Liver (tissue), 9 donors: Measurements from ENCODE around the gene BSND. TPM values are rescaled to one million over a fixed set of nuclear protein-coding genes. Genes with fewer than 3 reads are reported as not detected.

ENCODE experiments used
- DNase-seq: peaks from one replicate; pipeline ENCODE4 v3.0.0-alpha.2; 2017; ENCODE audit warnings: low spot score
- H3K27ac ChIP-seq, 2 donors: one replicate each; pipeline ENCODE4 v1.7.0; 2013; ENCODE audit warnings: inconsistent platforms in 2 of 2, low read length in 2 of 2, control low read depth in 1 of 2, low read depth in 1 of 2, mild to moderate bottlenecking in 1 of 2
- H3K27me3 ChIP-seq, 4 donors: one replicate each; pipeline versions ENCODE4 v1.6.1 to v1.7.0; 2013; ENCODE audit warnings: low read length in 3 of 4, inconsistent platforms in 1 of 4, mild to moderate bottlenecking in 1 of 4, moderate library complexity in 1 of 4; ENCODE audit not compliant: control insufficient read depth in 4 of 4, insufficient read depth in 4 of 4
- H3K36me3 ChIP-seq, 4 donors: one replicate each; pipeline versions ENCODE4 v1.6.1 to v1.7.0; 2013; ENCODE audit warnings: low read length in 3 of 4, mild to moderate bottlenecking in 3 of 4, low read depth in 1 of 4, moderate library complexity in 1 of 4; ENCODE audit not compliant: control insufficient read depth in 4 of 4, insufficient read depth in 3 of 4
- H3K4me1 ChIP-seq, 4 donors: one replicate each; pipeline versions ENCODE4 v1.6.1 to v1.7.0; 2013; ENCODE audit warnings: low read length in 3 of 4, mild to moderate bottlenecking in 3 of 4, moderate library complexity in 1 of 4; ENCODE audit not compliant: control insufficient read depth in 4 of 4, insufficient read depth in 4 of 4
- H3K4me3 ChIP-seq, 3 donors: one replicate each; pipeline versions ENCODE4 v1.6.1 to v1.7.0; 2013; ENCODE audit warnings: low read length in 3 of 3, control low read depth in 1 of 3, low read depth in 1 of 3, mild to moderate bottlenecking in 1 of 3
- H3K9ac ChIP-seq, 2 donors: one replicate each; pipeline ENCODE4 v1.7.0; 2013; ENCODE audit warnings: low read length in 2 of 2, mild to moderate bottlenecking in 2 of 2, moderate library complexity in 2 of 2, control low read depth in 1 of 2, low read depth in 1 of 2
- H3K9me3 ChIP-seq, 4 donors: one replicate each; pipeline versions ENCODE4 v1.6.1 to v1.7.0; 2013; ENCODE audit warnings: low read length in 3 of 4; ENCODE audit not compliant: control insufficient read depth in 4 of 4
- ATF3 ChIP-seq: IDR thresholded peaks from 2 replicates; pipeline ENCODE4 v1.6.1; 2016; ENCODE audit warnings: antibody characterized with exemption
- EGR1 ChIP-seq, 2 donors: IDR thresholded peaks; 2 replicates each; pipeline ENCODE4 v1.6.1; 2016 to 2018; ENCODE audit warnings: antibody characterized with exemption in 2 of 2, low read depth in 2 of 2
- FOXA1 ChIP-seq: IDR thresholded peaks from 2 replicates; pipeline ENCODE4 v1.6.1; 2016; ENCODE audit warnings: antibody characterized with exemption
- FOXA2 ChIP-seq: IDR thresholded peaks from 2 replicates; pipeline ENCODE4 v1.6.1; 2016; ENCODE audit warnings: antibody characterized with exemption
- GABPA ChIP-seq, 2 donors: IDR thresholded peaks in 1 of 2; conservative IDR thresholded peaks in 1 of 2; 2 replicates each; pipeline ENCODE4 v1.6.1; 2016; ENCODE audit warnings: antibody characterized with exemption in 2 of 2, mild to moderate bottlenecking in 1 of 2, moderate library complexity in 1 of 2
- HNF4A ChIP-seq, 2 donors: conservative IDR thresholded peaks; 2 replicates each; pipeline ENCODE4 v1.6.1; 2016; ENCODE audit warnings: antibody characterized with exemption in 2 of 2, mild to moderate bottlenecking in 2 of 2
- HNF4G ChIP-seq: IDR thresholded peaks from 2 replicates; pipeline ENCODE4 v1.6.1; 2016; ENCODE audit warnings: antibody characterized with exemption
- JUND ChIP-seq, 2 donors: IDR thresholded peaks; 2 replicates each; pipeline ENCODE4 v1.6.1; 2016; ENCODE audit warnings: antibody characterized with exemption in 2 of 2
- MAX ChIP-seq: IDR thresholded peaks from 2 replicates; pipeline ENCODE4 v1.6.1; 2016; ENCODE audit warnings: antibody characterized with exemption
- NR2F2 ChIP-seq: IDR thresholded peaks from 2 replicates; pipeline ENCODE4 v1.6.1; 2016; ENCODE audit warnings: antibody characterized with exemption
- RAD21 ChIP-seq, 2 donors: IDR thresholded peaks; 2 replicates each; pipeline ENCODE4 v1.6.1; 2016; ENCODE audit warnings: antibody characterized with exemption in 2 of 2, mild to moderate bottlenecking in 2 of 2
- RXRA ChIP-seq, 2 donors: IDR thresholded peaks; 2 replicates each; pipeline ENCODE4 v1.6.1; 2017 to 2018; ENCODE audit warnings: antibody characterized with exemption in 2 of 2, mild to moderate bottlenecking in 1 of 2
- SP1 ChIP-seq: IDR thresholded peaks from 2 replicates; pipeline ENCODE4 v1.6.1; 2018; ENCODE audit warnings: antibody characterized with exemption, mild to moderate bottlenecking
- TAF1 ChIP-seq: conservative IDR thresholded peaks from 2 replicates; pipeline ENCODE4 v1.6.1; 2016; ENCODE audit warnings: antibody characterized with exemption, mild to moderate bottlenecking
- YY1 ChIP-seq: IDR thresholded peaks from 2 replicates; pipeline ENCODE4 v1.6.1; 2016; ENCODE audit warnings: antibody characterized with exemption, mild to moderate bottlenecking
- WGBS: extraction: QIAGEN DNeasy Blood & Tissue Kit; methylation state at CpG from one replicate; pipeline ENCODE4 v1.1.7; 2013; 5-methylcytosine and 5-hydroxymethylcytosine counted together
- polyA plus RNA-seq, 2 donors: library from polyadenylated mRNA; stranded (reverse) in 1 of 2; unstranded in 1 of 2; fragments of 200-250 nt in 1 of 2; fragments of >200 nt in 1 of 2; fragmentation: Nextera tagmentation in 1 of 2; extraction: Ambion mirVana in 1 of 2; gene quantifications; one replicate each; pipeline versions ENCODE4 v1.2.1 to v1.2.3, GENCODE V29; 2013 to 2015
- total RNA-seq, 2 donors: library from RNA; depleted of rRNA; stranded (reverse); fragments of >200 nt; gene quantifications; one replicate each; pipeline ENCODE4 v1.2.3, GENCODE V29; 2014
- TF ChIP-seq, protein P1 (sequence below): fragments of 150-350 bp; IDR thresholded peaks from 2 replicates; pipeline ENCODE4 v1.5.1; 2017; ENCODE audit warnings: improper control_type of control experiment, low read depth, low read length; ENCODE audit not compliant: missing input control
- TF ChIP-seq, protein P2 (sequence below): IDR thresholded peaks from 2 replicates; pipeline ENCODE4 v1.6.1; 2016; ENCODE audit warnings: antibody characterized with exemption
- TF ChIP-seq, protein P3 (sequence below): IDR thresholded peaks from 2 replicates; pipeline ENCODE4 v1.6.1; 2016; ENCODE audit warnings: antibody characterized with exemption, mild to moderate bottlenecking
- donor health status: healthy.
- donor health status: healthy.
- donor health status: healthy.
- donor health status: healthy.
- donor health status: healthy.

Gene BSND
- total and polyA plus RNA-seq, 4 donors: 0.14 TPM; not detected in 3

- peaks cover 0 to 2% (median 0%) of the 10 kb centered on the region in 4 donors for H3K9me3 ChIP-seq
- 79% methylated on average over 1 of the region's 1 CpG for WGBS
- H3K36me3 ChIP-seq: no peaks in the 10 kb centered on the region
- H3K4me3 ChIP-seq: no peak overlapping the region
- TF ChIP-seq NR2F2 (no peak), HNF4G (no peak), FOXA2 (no peak), SP1 (no peak), HNF4A (conservative IDR thresholded peaks at IDR 0.05) (no peak), RAD21 (IDR thresholded peaks at IDR 0.05) (no peak), TAF1 (no peak), GABPA (IDR thresholded peaks at IDR 0.05 in 1 of 2, conservative IDR thresholded peaks at IDR 0.05 in 1 of 2) (no peak), EGR1 (IDR thresholded peaks at IDR 0.05; ENCODE audit: low read depth in 2 of 2) (no peak), YY1 (no peak)
- TF ChIP-seq, protein P1, sequence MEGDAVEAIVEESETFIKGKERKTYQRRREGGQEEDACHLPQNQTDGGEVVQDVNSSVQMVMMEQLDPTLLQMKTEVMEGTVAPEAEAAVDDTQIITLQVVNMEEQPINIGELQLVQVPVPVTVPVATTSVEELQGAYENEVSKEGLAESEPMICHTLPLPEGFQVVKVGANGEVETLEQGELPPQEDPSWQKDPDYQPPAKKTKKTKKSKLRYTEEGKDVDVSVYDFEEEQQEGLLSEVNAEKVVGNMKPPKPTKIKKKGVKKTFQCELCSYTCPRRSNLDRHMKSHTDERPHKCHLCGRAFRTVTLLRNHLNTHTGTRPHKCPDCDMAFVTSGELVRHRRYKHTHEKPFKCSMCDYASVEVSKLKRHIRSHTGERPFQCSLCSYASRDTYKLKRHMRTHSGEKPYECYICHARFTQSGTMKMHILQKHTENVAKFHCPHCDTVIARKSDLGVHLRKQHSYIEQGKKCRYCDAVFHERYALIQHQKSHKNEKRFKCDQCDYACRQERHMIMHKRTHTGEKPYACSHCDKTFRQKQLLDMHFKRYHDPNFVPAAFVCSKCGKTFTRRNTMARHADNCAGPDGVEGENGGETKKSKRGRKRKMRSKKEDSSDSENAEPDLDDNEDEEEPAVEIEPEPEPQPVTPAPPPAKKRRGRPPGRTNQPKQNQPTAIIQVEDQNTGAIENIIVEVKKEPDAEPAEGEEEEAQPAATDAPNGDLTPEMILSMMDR: no peak
- TF ChIP-seq, protein P2, sequence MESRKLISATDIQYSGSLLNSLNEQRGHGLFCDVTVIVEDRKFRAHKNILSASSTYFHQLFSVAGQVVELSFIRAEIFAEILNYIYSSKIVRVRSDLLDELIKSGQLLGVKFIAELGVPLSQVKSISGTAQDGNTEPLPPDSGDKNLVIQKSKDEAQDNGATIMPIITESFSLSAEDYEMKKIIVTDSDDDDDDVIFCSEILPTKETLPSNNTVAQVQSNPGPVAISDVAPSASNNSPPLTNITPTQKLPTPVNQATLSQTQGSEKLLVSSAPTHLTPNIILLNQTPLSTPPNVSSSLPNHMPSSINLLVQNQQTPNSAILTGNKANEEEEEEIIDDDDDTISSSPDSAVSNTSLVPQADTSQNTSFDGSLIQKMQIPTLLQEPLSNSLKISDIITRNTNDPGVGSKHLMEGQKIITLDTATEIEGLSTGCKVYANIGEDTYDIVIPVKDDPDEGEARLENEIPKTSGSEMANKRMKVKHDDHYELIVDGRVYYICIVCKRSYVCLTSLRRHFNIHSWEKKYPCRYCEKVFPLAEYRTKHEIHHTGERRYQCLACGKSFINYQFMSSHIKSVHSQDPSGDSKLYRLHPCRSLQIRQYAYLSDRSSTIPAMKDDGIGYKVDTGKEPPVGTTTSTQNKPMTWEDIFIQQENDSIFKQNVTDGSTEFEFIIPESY: no peak
- peaks cover 0 to 3% (median 2%) of the 10 kb centered on the region in 4 donors for H3K4me1 ChIP-seq
- H3K9ac ChIP-seq: no peak overlapping the region
- no peak overlapping the region for H3K27ac ChIP-seq
- H3K27me3 ChIP-seq: no peaks in the 10 kb centered on the region
- no peak for DNase-seq
These were observed 43.4 kb upstream of the BSND start for GRCh38 chr1:54955359-54955758.

DNA sequence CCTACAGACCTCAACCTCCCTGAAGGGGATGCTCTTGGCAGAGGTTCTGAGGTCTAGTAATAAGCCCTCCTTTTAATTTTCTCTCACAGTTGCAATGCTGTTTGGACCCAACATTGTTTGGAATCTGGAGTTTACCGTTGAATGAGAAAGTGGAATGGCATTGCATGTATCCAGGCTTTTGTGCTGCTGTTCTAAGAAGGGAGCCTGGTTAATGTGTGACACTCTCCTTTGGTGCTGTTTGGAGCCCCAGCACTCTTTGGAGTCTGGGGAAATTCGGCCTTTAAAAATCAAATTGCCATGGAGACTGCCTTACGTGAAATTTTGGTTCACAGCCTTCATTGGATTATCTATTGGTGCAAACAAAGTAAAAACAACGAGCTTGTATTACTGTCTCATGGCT, 42.0 kb upstream of the BSND start:
- no peak overlapping the region for H3K27ac ChIP-seq
- no peaks in the 10 kb centered on the region for H3K36me3 ChIP-seq
- H3K4me3 ChIP-seq: no peak overlapping the region
- 80% methylated on average over 4 of the region's 4 CpGs for whole genome bisulfite sequencing
- no peak for DNase-seq
- H3K4me1 ChIP-seq: no peaks in the 10 kb centered on the region
- TF ChIP-seq FOXA2 (no peak), FOXA1 (no peak), ATF3 (no peak), RAD21 (IDR thresholded peaks at IDR 0.05) (no peak), TAF1 (no peak), SP1 (no peak), HNF4G (no peak), GABPA (IDR thresholded peaks at IDR 0.05 in 1 of 2, conservative IDR thresholded peaks at IDR 0.05 in 1 of 2) (no peak), MAX (no peak), YY1 (no peak), HNF4A (conservative IDR thresholded peaks at IDR 0.05) (no peak), NR2F2 (no peak), EGR1 (IDR thresholded peaks at IDR 0.05; ENCODE audit: low read depth in 2 of 2) (no peak), RXRA (IDR thresholded peaks at IDR 0.05) (no peak), JUND (IDR thresholded peaks at IDR 0.05) (no peak)
- TF ChIP-seq, protein P1: no peak
- TF ChIP-seq, protein P3, sequence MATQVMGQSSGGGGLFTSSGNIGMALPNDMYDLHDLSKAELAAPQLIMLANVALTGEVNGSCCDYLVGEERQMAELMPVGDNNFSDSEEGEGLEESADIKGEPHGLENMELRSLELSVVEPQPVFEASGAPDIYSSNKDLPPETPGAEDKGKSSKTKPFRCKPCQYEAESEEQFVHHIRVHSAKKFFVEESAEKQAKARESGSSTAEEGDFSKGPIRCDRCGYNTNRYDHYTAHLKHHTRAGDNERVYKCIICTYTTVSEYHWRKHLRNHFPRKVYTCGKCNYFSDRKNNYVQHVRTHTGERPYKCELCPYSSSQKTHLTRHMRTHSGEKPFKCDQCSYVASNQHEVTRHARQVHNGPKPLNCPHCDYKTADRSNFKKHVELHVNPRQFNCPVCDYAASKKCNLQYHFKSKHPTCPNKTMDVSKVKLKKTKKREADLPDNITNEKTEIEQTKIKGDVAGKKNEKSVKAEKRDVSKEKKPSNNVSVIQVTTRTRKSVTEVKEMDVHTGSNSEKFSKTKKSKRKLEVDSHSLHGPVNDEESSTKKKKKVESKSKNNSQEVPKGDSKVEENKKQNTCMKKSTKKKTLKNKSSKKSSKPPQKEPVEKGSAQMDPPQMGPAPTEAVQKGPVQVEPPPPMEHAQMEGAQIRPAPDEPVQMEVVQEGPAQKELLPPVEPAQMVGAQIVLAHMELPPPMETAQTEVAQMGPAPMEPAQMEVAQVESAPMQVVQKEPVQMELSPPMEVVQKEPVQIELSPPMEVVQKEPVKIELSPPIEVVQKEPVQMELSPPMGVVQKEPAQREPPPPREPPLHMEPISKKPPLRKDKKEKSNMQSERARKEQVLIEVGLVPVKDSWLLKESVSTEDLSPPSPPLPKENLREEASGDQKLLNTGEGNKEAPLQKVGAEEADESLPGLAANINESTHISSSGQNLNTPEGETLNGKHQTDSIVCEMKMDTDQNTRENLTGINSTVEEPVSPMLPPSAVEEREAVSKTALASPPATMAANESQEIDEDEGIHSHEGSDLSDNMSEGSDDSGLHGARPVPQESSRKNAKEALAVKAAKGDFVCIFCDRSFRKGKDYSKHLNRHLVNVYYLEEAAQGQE: no peak
- TF ChIP-seq, protein P2: no peak
- no peak overlapping the region for H3K9ac ChIP-seq
- H3K27me3 ChIP-seq: no peaks in the 10 kb centered on the region
- H3K9me3 ChIP-seq: peaks cover 0 to 2% (median 0%) of the 10 kb centered on the region in 4 donors
